ENCODE data around the gene E2F7.
A peak's percentile ranks its signal among the peaks of the same experiment; 100 is the strongest.
"Not testable (repeated sequence)": the region's sequence is repeated elsewhere in the genome, so short reads cannot be mapped to it uniquely, and the experiment has no call there.

E2F7 gene

DNA sequence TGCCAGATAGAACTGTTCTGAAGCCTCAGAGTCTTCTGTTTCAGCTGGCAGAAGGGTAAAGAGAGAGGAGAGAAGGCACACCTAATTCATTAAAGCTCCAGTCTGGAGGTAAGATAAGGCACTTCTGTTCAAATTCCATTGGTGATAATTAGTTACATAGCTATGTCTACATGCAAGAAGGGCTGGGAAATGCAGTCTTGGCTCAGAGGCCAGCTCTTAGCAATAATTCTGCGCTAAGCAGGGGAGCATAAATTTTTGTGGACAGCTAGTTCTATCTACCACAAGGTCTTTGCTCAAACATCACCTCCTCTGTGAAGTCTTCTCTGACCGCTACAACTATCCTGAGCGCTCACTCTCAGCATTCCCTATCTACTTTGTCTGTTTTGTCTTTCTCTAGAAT is 14.3 kb upstream of the E2F7 start:
- Histone ChIP-seq H3K36me3 (ENCODE audit: insufficient read depth, low read length) (no peaks in the 10 kb centered on the region), H3K9me3 (ENCODE audit: control insufficient read depth, insufficient read depth, low read length) (no peaks in the 10 kb centered on the region), H3K4me1 (ENCODE audit: insufficient read depth, low read length) (no peaks in the 10 kb centered on the region), H3K9ac (ENCODE audit: low read depth, low read length) (no peak overlapping the region)

DNA sequence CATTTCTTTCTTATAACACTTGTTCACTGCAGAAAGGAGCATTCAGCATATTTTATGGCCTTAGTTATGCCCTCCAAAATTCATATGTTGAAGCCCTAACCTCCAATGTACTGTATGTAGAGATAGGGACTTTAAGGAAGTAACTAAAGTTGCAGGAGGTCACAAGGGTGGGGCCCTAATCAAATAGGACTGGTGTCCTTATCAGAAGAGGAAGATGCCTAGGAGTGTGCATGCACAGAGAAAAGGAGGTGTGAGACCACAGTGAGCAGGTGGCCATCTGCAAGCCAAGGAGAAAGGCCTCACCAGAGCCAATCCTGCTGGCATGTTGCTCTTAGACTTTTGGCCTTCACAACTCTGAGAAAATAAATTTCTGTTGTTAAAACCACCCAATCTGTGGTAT is 12.9 kb upstream of the E2F7 start:
- no peaks in the 10 kb centered on the region for H3K9me3 ChIP-seq (ENCODE audit: control insufficient read depth, insufficient read depth, low read length)
- H3K4me1 ChIP-seq (ENCODE audit: insufficient read depth, low read length), result no peaks in the 10 kb centered on the region
- H3K36me3 ChIP-seq (ENCODE audit: insufficient read depth, low read length), result 0 out of 2 replicates have a peak, but pooled peaks cover 2% of the 10 kb centered on the region
- H3K9ac ChIP-seq (ENCODE audit: low read depth, low read length), result no peak overlapping the region

DNA sequence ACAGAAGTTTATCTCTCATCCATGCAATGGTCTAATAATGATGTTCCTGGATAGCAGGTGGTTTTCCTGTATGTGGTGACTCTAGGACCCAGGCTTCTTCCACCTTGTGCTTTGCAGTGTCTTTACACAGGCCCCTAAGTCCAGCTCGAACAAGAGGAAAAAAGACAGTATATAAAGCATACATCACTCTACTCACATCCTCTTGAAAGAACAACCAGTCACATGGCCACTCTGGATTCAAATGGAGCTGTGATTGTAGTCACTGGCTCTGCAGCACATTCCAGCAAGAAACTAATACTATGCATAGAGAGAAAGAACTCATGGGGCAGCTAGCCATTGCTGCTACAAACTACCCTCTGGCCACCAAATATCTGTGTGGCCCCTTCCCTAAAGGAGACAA is 11.5 kb upstream of the E2F7 start:
- Histone ChIP-seq H3K9ac (ENCODE audit: low read depth, low read length) (no peak overlapping the region), H3K4me1 (ENCODE audit: insufficient read depth, low read length) (no peaks in the 10 kb centered on the region), H3K36me3 (ENCODE audit: insufficient read depth, low read length) (0 out of 2 replicates have a peak, but pooled peaks cover 2% of the 10 kb centered on the region), H3K9me3 (ENCODE audit: control insufficient read depth, insufficient read depth, low read length) (no peaks in the 10 kb centered on the region)

DNA sequence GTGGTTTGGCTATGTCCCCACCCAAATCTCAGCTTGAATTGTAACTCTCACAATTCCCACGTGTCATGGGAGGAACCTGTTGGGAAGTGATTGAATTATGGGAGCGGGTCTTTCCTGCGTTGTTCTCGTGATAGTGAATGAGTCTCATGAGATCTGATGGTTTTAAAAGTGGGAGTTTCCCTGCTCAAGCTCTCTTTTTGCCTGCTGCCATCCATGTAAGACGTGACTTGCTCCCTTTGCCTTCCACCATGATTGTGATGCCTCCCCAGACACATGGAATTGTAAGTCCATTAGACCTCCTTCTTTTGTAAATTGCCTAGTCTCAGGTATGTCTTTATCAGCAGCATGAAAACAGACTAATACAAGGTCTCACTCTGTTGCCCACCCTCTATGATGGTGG is 8.5 kb upstream of the E2F7 start:
- not testable (repeated sequence) for H3K36me3 ChIP-seq (ENCODE audit: insufficient read depth, low read length); H3K9me3 ChIP-seq (ENCODE audit: control insufficient read depth, insufficient read depth, low read length); H3K9ac ChIP-seq (ENCODE audit: low read depth, low read length); H3K4me1 ChIP-seq (ENCODE audit: insufficient read depth, low read length)

- H3K36me3 ChIP-seq (ENCODE audit: insufficient read depth, low read length), result 0 out of 2 replicates have a peak, but pooled peaks cover 2% of the 10 kb centered on the region
- H3K9me3 ChIP-seq (ENCODE audit: control insufficient read depth, insufficient read depth, low read length), result no peaks in the 10 kb centered on the region
- H3K4me1 ChIP-seq (ENCODE audit: insufficient read depth, low read length), result no peaks in the 10 kb centered on the region
- no peak overlapping the region for H3K9ac ChIP-seq (ENCODE audit: low read depth, low read length)
Observed at GRCh38 chr12:77072833-77073495, 7.6 kb upstream of the E2F7 start.

DNA sequence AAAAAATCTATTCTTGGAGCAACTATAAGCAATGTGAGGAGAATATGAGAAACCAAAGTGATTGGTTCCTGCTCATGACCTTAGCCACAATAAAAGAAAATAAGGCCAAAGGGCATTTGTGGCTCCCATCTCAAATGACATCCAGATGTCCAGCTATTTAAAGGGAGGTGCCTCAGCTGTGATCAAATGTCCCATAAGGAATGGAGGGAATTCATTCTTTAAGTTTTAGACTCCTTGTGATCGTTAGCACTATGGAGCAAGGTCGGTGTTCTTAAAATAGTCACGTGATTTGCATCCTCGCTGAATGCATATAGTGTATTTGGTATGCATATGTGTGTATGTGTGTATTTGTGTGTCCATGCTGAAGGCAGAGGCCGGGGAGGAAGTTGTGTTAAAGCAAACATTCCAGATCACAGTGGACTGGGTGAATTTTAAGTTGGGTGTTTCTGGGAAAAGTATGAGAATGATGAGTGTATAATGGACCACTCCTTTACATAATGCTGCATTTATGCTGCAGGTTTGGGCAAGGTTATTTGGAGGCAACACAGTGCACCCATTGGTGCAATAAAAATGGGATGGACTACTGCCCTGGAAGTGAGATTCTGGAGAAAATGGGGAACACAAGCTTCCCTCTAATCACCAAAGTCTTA is 5.6 kb upstream of the E2F7 start:
- Histone ChIP-seq H3K4me1 (ENCODE audit: insufficient read depth, low read length) (no peaks in the 10 kb centered on the region), H3K9ac (ENCODE audit: low read depth, low read length) (no peak overlapping the region), H3K36me3 (ENCODE audit: insufficient read depth, low read length) (0 out of 2 replicates have a peak, but pooled peaks cover 2% of the 10 kb centered on the region), H3K9me3 (ENCODE audit: control insufficient read depth, insufficient read depth, low read length) (no peaks in the 10 kb centered on the region)

DNA sequence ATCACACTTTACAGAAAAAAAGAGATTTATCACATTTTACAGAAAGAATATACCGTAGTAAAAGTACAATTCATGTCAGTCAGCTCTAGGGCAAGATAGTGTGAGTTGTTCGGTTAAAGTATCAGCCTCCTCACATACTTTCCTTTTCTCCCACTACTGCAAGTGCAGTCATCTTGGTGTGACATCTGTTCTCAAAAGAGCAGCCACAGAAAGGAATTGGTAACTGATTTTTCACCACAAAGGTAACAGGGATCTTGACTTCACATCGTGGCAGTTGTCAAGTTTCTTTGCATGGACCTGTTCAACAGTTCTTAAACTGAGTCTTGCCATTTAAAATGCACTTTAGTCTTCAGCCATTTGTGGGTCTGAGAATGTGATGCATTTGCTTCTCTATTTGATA is 5.0 kb upstream of the E2F7 start:
- Histone ChIP-seq H3K4me1 (ENCODE audit: insufficient read depth, low read length) (no peaks in the 10 kb centered on the region), H3K9ac (ENCODE audit: low read depth, low read length) (no peak overlapping the region), H3K9me3 (ENCODE audit: control insufficient read depth, insufficient read depth, low read length) (no peaks in the 10 kb centered on the region), H3K36me3 (ENCODE audit: insufficient read depth, low read length) (0 out of 2 replicates have a peak, but pooled peaks cover 2% of the 10 kb centered on the region)

GRCh38 chr12:77064896-77065360 is 441 bp downstream of the E2F7 start:
- H3K36me3 ChIP-seq (ENCODE audit: insufficient read depth, low read length), result peaks cover 18% of the 10 kb centered on the region
- H3K4me1 ChIP-seq (ENCODE audit: insufficient read depth, low read length), result peaks cover 4% of the 10 kb centered on the region; the same call in 1 of the 2 replicates
- peak overlapping the region; percentile 93 for H3K9ac ChIP-seq (ENCODE audit: low read depth, low read length)
- H3K9me3 ChIP-seq (ENCODE audit: control insufficient read depth, insufficient read depth, low read length), result no peaks in the 10 kb centered on the region

DNA sequence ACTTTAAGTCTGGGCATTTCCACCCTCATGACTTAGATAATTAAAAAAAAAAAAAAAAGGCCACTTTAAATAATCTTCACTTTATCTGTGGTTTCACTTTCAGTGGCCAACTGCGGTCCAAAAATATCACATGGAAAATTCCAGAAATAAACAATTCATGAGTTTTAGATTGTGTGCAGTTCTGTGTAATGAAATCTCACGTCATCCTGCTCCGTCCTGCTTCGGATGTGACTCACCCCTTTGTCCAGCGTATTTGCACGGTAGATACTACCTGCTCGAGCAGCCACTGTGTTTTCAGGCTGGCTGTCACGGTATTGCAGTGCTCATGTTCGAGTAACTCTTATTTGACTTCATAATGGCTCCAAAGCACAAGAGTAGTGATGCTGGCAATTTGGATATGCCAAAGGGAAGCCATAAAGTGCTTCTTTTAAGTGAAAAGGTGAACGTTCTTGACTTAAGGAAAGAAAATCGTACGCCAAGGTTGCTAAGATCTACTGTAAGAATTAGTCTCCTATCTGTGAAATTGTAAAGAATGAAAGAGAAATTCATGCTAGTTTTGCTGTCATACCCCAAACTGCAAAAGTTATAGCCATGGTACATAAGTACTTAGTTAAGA is 2.4 kb downstream of the E2F7 start:
- H3K36me3 ChIP-seq (ENCODE audit: insufficient read depth, low read length), result peaks cover 19% of the 10 kb centered on the region
- H3K9ac ChIP-seq (ENCODE audit: low read depth, low read length), result no peak overlapping the region
- H3K4me1 ChIP-seq (ENCODE audit: insufficient read depth, low read length), result peaks cover 4% of the 10 kb centered on the region; the same call in 1 of the 2 replicates
- H3K9me3 ChIP-seq (ENCODE audit: control insufficient read depth, insufficient read depth, low read length), result no peaks in the 10 kb centered on the region

DNA sequence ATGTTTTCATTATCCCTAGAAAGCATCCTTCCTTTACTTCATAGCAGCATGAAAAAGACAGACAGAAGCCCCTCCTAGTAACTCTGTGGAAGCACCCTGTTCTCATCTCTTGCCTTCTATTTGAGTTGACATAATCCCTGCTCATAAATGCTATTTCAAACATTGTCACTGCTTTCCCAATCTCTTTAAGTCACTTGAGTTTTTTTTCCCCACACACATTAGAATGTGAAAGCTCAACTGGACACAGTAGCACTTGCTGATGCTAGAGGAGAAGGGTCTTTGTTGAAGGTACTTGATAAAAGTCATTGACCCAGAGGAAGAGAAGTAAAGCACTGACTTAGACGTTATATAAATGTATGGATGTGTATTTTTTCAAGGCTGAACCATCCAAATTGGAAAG is 3.0 kb downstream of the E2F7 start:
- Histone ChIP-seq H3K4me1 (ENCODE audit: insufficient read depth, low read length) (peaks cover 4% of the 10 kb centered on the region; the same call in 1 of the 2 replicates), H3K36me3 (ENCODE audit: insufficient read depth, low read length) (peaks cover 20% of the 10 kb centered on the region), H3K9ac (ENCODE audit: low read depth, low read length) (no peak overlapping the region), H3K9me3 (ENCODE audit: control insufficient read depth, insufficient read depth, low read length) (no peaks in the 10 kb centered on the region)

- H3K4me1 ChIP-seq (ENCODE audit: insufficient read depth, low read length), result peaks cover 4% of the 10 kb centered on the region; the same call in 1 of the 2 replicates
- peaks cover 28% of the 10 kb centered on the region for H3K36me3 ChIP-seq (ENCODE audit: insufficient read depth, low read length)
- no peak overlapping the region for H3K9ac ChIP-seq (ENCODE audit: low read depth, low read length)
- no peaks in the 10 kb centered on the region for H3K9me3 ChIP-seq (ENCODE audit: control insufficient read depth, insufficient read depth, low read length)
Observed at GRCh38 chr12:77060883-77061240, 4.5 kb downstream of the E2F7 start.

DNA sequence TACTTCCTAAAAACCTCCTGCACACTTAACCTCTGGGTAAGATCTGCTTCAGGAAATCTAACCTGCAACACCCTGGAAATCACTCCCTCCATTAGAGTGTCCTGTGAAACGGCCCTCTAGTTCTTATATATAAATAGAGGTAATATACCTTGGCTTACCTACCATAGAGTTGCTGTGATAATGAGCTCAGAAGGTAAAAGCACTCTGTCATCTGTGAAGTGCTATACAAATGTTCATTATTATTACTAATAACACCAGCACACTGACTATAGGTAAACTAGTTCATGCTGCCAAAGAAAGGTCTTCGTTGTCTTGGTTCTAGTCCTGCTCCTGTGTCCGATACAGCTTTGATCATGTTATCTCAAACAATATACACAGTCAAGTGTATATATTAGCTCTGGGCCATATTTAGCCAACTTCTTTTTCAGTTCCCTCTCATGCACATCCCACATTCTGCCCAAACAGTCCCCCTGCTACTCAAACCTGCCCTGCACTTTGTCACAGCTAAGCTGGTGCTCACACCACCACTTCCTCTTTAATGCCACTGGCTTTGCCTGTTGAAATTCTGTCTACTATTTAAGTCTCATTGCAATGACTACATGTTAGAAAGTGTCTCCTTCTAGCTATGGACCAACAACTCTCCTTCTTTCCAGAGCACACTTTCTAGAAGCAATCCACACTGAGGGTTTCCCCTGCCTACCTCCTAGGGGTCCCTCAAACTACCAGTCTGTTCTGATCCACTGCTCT is 5.1 kb downstream of the E2F7 start:
- peaks cover 4% of the 10 kb centered on the region; the same call in 1 of the 2 replicates for H3K4me1 ChIP-seq (ENCODE audit: insufficient read depth, low read length)
- H3K9ac ChIP-seq (ENCODE audit: low read depth, low read length), result no peak overlapping the region
- H3K36me3 ChIP-seq (ENCODE audit: insufficient read depth, low read length), result peaks cover 28% of the 10 kb centered on the region
- no peaks in the 10 kb centered on the region for H3K9me3 ChIP-seq (ENCODE audit: control insufficient read depth, insufficient read depth, low read length)

- Histone ChIP-seq H3K9ac (ENCODE audit: low read depth, low read length) (no peak overlapping the region), H3K36me3 (ENCODE audit: insufficient read depth, low read length) (peaks cover 28% of the 10 kb centered on the region), H3K9me3 (ENCODE audit: control insufficient read depth, insufficient read depth, low read length) (no peaks in the 10 kb centered on the region), H3K4me1 (ENCODE audit: insufficient read depth, low read length) (peaks cover under 1% of the 10 kb centered on the region; the same call in 1 of the 2 replicates)
Observed at GRCh38 chr12:77058740-77059139, 6.6 kb downstream of the E2F7 start.

DNA sequence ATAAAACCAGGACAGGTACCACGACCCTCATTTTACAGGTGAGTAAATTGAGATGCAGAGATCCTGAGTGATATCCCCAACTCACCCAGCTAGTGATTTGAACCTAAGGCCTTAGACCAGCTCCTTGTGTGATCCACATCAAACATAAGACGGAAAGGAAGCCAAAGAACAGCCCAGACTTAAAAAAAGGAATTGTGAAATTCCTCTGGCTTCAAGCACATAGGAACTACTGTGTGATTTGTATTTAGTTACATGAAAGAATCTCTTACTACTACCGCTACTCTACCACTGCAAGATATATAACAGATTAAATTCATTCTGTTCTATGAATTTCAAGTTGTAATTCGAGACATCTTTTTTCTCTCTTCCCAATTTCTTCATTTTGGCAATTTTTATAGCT is 10.5 kb downstream of the E2F7 start:
- Histone ChIP-seq H3K36me3 (ENCODE audit: insufficient read depth, low read length) (peaks cover 9% of the 10 kb centered on the region; the same call in 1 of the 2 replicates), H3K9me3 (ENCODE audit: control insufficient read depth, insufficient read depth, low read length) (no peaks in the 10 kb centered on the region), H3K9ac (ENCODE audit: low read depth, low read length) (no peak overlapping the region), H3K4me1 (ENCODE audit: insufficient read depth, low read length) (no peaks in the 10 kb centered on the region)
